ENCODE results near the gene FLII. TPM values are rescaled to one million over a fixed set of nuclear protein-coding genes. Genes with fewer than 3 reads are reported as not detected.
A peak's percentile ranks its signal among the peaks of the same experiment; 100 is the strongest.

The FLII gene
- total RNA-seq, 1 experiment from 2014 or later = 564 TPM

DNA sequence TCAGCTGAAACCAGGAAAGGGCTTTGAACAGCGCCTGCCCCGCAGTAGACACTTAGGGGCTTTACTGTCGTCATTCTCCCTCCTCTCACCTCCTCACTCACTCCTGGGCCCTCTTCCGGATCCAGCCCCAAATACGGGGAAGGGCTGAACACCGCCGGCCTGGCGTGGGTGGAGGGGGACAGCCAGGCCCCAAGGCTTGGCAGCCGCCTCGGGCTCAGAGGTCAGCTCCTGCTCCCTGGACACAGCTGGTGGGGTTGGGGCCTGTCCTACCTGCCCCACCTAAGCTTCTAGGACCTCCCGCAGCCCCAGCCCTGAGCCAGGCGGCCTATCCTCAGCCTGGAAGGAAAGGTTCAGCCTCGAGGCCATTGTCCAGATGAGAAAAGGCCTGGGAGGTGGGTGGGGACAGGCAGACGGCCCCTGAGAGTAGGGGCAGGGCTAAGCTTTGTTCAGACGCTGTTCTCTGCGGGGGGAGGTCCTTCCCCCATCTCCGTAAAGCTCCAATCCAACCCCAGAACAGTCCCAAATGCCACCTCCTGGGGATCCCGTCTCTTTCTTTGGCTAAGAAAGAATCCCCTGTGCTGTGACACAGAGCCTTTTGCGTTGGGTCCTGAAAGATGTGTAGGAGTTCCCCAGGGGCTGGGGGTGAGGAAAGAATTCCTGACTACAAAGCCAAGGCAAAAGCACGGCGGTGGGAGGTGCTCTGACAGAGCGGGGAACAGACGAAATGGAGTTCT, 34.0 kb downstream of the FLII start:
- POLR2A ChIA-PET = interaction anchor here (0.6 kb wide), 1 partner anchor 288 kb away, joined by 3 read pairs; no protein-coding TSS in a partner anchor
- DNase-seq (ENCODE audit: unreplicated experiment) = no peak
- no peaks in the 10 kb centered on the region for H3K27me3 Mint-ChIP-seq (ENCODE audit: insufficient read depth, unreplicated experiment)
- peaks cover 26% of the 10 kb centered on the region for H3K4me1 Mint-ChIP-seq (ENCODE audit: insufficient read depth, unreplicated experiment)
- H3K9me3 Mint-ChIP-seq (ENCODE audit: unreplicated experiment) = no peaks in the 10 kb centered on the region
- no TSS peak for BruUV-seq (replicated peaks)
- H3K27ac Mint-ChIP-seq (ENCODE audit: low read depth, unreplicated experiment) = no peak overlapping the region
- CTCF ChIA-PET = interaction anchor here (0.7 kb wide), 3 partner anchors 28 to 948 kb away, joined by 3 to 4 read pairs (median 3); no protein-coding TSS in a partner anchor
- peaks cover 5% of the 10 kb centered on the region for H3K36me3 Mint-ChIP-seq (ENCODE audit: insufficient read depth, unreplicated experiment)
- peak overlapping the region; percentile 92 for H3K4me3 Mint-ChIP-seq (ENCODE audit: unreplicated experiment)
- TF ChIP-seq, protein P1, sequence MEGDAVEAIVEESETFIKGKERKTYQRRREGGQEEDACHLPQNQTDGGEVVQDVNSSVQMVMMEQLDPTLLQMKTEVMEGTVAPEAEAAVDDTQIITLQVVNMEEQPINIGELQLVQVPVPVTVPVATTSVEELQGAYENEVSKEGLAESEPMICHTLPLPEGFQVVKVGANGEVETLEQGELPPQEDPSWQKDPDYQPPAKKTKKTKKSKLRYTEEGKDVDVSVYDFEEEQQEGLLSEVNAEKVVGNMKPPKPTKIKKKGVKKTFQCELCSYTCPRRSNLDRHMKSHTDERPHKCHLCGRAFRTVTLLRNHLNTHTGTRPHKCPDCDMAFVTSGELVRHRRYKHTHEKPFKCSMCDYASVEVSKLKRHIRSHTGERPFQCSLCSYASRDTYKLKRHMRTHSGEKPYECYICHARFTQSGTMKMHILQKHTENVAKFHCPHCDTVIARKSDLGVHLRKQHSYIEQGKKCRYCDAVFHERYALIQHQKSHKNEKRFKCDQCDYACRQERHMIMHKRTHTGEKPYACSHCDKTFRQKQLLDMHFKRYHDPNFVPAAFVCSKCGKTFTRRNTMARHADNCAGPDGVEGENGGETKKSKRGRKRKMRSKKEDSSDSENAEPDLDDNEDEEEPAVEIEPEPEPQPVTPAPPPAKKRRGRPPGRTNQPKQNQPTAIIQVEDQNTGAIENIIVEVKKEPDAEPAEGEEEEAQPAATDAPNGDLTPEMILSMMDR (IDR thresholded peaks at IDR 0.05; ENCODE audit: unreplicated experiment) = no peak
- intact Hi-C loops (cut with micrococcal nuclease) = no loop called here

GRCh38 chr17:18224053-18224386, 34.5 kb downstream of the FLII start:
- Mint-ChIP-seq H3K36me3 (ENCODE audit: insufficient read depth, unreplicated experiment) (peaks cover 5% of the 10 kb centered on the region), H3K4me1 (ENCODE audit: insufficient read depth, unreplicated experiment) (peaks cover 26% of the 10 kb centered on the region), H3K9me3 (ENCODE audit: unreplicated experiment) (no peaks in the 10 kb centered on the region), H3K4me3 (ENCODE audit: unreplicated experiment) (no peak overlapping the region), H3K27me3 (ENCODE audit: insufficient read depth, unreplicated experiment) (no peaks in the 10 kb centered on the region), H3K27ac (ENCODE audit: low read depth, unreplicated experiment) (no peak overlapping the region)
- BruUV-seq (replicated peaks) = no TSS peak
- CTCF ChIA-PET = interaction anchor here (0.6 to 1.4 kb wide), 5 partner anchors 12 to 1760 kb away, joined by 3 to 4 read pairs (median 3); no protein-coding TSS in a partner anchor
- intact Hi-C loops (cut with micrococcal nuclease) = no loop called here
- POLR2A ChIA-PET = interaction anchor here (0.6 kb wide), 1 partner anchor 288 kb away, joined by 3 read pairs; no protein-coding TSS in a partner anchor
- TF ChIP-seq, protein P1 (IDR thresholded peaks at IDR 0.05; ENCODE audit: unreplicated experiment) = no peak
- no peak for DNase-seq (ENCODE audit: unreplicated experiment)

- TF ChIP-seq, protein P1 (IDR thresholded peaks at IDR 0.05; ENCODE audit: unreplicated experiment) = no peak
- CTCF ChIA-PET = interaction anchor here (0.9 to 3.4 kb wide), 6 partner anchors 12 to 699 kb away, joined by 3 to 17 read pairs (median 6); no protein-coding TSS in a partner anchor
- Mint-ChIP-seq H3K4me1 (ENCODE audit: insufficient read depth, unreplicated experiment) (peaks cover 4% of the 10 kb centered on the region), H3K9me3 (ENCODE audit: unreplicated experiment) (no peaks in the 10 kb centered on the region), H3K27ac (ENCODE audit: low read depth, unreplicated experiment) (no peak overlapping the region), H3K4me3 (ENCODE audit: unreplicated experiment) (no peak overlapping the region), H3K27me3 (ENCODE audit: insufficient read depth, unreplicated experiment) (no peaks in the 10 kb centered on the region), H3K36me3 (ENCODE audit: insufficient read depth, unreplicated experiment) (no peaks in the 10 kb centered on the region)
- intact Hi-C loops (cut with micrococcal nuclease) = loop anchor here (5.0 to 10.0 kb wide), 2 partner anchors 74 to 103 kb away; no protein-coding TSS in a partner anchor
- BruUV-seq (replicated peaks) = no TSS peak
- POLR2A ChIA-PET = interaction anchor here (0.6 kb wide), 1 partner anchor 40 kb away, joined by 3 read pairs; no protein-coding TSS in a partner anchor
- no peak for DNase-seq (ENCODE audit: unreplicated experiment)
Observed at GRCh38 chr17:18218756-18219415, 39.7 kb downstream of the FLII start.
